ENCODE results near the gene EPB41L2. TPM values are rescaled to one million over a fixed set of nuclear protein-coding genes. Genes with fewer than 3 reads are reported as not detected.

Gene EPB41L2
- total RNA-seq, 4 donors from 2014 or later = 58.8 to 105 (median 81.3) TPM

GRCh38 chr6:130794010-130794697, 268.9 kb downstream of the EPB41L2 start:
- TF ChIP-seq, protein P1, sequence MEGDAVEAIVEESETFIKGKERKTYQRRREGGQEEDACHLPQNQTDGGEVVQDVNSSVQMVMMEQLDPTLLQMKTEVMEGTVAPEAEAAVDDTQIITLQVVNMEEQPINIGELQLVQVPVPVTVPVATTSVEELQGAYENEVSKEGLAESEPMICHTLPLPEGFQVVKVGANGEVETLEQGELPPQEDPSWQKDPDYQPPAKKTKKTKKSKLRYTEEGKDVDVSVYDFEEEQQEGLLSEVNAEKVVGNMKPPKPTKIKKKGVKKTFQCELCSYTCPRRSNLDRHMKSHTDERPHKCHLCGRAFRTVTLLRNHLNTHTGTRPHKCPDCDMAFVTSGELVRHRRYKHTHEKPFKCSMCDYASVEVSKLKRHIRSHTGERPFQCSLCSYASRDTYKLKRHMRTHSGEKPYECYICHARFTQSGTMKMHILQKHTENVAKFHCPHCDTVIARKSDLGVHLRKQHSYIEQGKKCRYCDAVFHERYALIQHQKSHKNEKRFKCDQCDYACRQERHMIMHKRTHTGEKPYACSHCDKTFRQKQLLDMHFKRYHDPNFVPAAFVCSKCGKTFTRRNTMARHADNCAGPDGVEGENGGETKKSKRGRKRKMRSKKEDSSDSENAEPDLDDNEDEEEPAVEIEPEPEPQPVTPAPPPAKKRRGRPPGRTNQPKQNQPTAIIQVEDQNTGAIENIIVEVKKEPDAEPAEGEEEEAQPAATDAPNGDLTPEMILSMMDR (IDR thresholded peaks at IDR 0.05) = no peak
- Histone ChIP-seq H3K36me3 (no peaks in the 10 kb centered on the region), H3K4me1 (peaks cover 0 to 11% of the 10 kb centered on the region in 2 donors), H3K4me3 (replicated peaks in 1 of 3) (no peak overlapping the region), H3K9me3 (no peaks in the 10 kb centered on the region), H3K27ac (no peak overlapping the region), H3K27me3 (no peaks in the 10 kb centered on the region)
- DNase-seq = no peak
- WGBS, 2 donors = 62 to 86% methylated on average over 1 of the region's 1 CpG
- intact Hi-C loops (cut with DNase I) = no loop called here

Other genes starting within 250 kb of the EPB41L2 start
- not detected for gene SMLR1, start 235.8 kb downstream of the EPB41L2 start, total RNA-seq
- 10 to 100 TPM; 11.7 to 19.1 (median 12.4) TPM for gene AKAP7, start 72.2 kb upstream of the EPB41L2 start, total RNA-seq